Measurements from ENCODE around the gene CEP170.

The CEP170 gene

GRCh38 chr1:243280571-243281129 is 25.6 kb upstream of the CEP170 start:
- no peaks in the 10 kb centered on the region for H3F3A ChIP-seq (ENCODE audit: insufficient read depth, low read length)
- no peaks in the 10 kb centered on the region for H3K36me3 ChIP-seq (replicated peaks; ENCODE audit: insufficient read depth, low read length)
- no peak overlapping the region for H3K9ac ChIP-seq (ENCODE audit: low read length)
- H3K9me3 ChIP-seq (replicated peaks; ENCODE audit: insufficient read depth, low read length) = no peaks in the 10 kb centered on the region
- H3K9me2 ChIP-seq (replicated peaks; ENCODE audit: insufficient read depth, low read length) = no peaks in the 10 kb centered on the region
- H3K4me2 ChIP-seq (ENCODE audit: low read depth, low read length) = no peak overlapping the region
- no peaks in the 10 kb centered on the region for H3K79me2 ChIP-seq (ENCODE audit: low read length)
- no peaks in the 10 kb centered on the region for H4K20me1 ChIP-seq (ENCODE audit: insufficient read depth, low read length)
- no peak overlapping the region for H3K27ac ChIP-seq (ENCODE audit: low read length)
- H2AFZ ChIP-seq (ENCODE audit: low read length) = no peak overlapping the region
- no peak for TF ChIP-seq EZH2 (optimal IDR thresholded peaks at IDR 0.05; ENCODE audit: low read depth, low read length)
- TF ChIP-seq CTCF (IDR thresholded peaks at IDR 0.05; ENCODE audit: low read length) = no peak
- TF ChIP-seq EZH2phosphoT487 (IDR thresholded peaks at IDR 0.05; ENCODE audit: low read length) = no peak
- H3K27me3 ChIP-seq (replicated peaks; ENCODE audit: insufficient read depth, low read length) = no peaks in the 10 kb centered on the region
- no peaks in the 10 kb centered on the region for H3K4me1 ChIP-seq (ENCODE audit: low read length)
- no peak for DNase-seq
- H3K4me3 ChIP-seq (ENCODE audit: low read length) = no peak overlapping the region

DNA sequence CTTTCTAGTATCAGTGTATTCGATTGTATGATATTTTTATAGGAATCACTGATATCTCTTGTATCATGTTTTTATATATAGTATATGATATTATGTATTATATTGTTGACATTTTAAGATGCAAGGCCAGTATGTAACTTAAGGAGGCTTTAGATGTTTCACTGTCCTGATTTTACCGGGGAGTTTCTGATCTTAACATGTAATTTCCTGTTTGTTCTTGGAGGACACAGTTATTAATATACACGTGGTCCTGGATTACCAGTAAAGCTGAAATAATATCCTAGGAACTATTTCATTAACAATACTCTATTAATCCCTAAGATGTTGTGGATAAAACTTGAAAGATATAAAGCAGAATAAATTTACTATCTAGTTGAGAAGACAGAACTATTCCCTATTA is 20.2 kb upstream of the CEP170 start:
- Histone ChIP-seq H3K9ac (ENCODE audit: low read length) (no peak overlapping the region), H3K27ac (ENCODE audit: low read length) (no peak overlapping the region), H3F3A (ENCODE audit: insufficient read depth, low read length) (no peaks in the 10 kb centered on the region), H3K4me3 (ENCODE audit: low read length) (no peak overlapping the region), H3K9me3 (replicated peaks; ENCODE audit: insufficient read depth, low read length) (no peaks in the 10 kb centered on the region), H3K36me3 (replicated peaks; ENCODE audit: insufficient read depth, low read length) (peaks cover 3% of the 10 kb centered on the region; the same call in 1 of the 2 replicates), H3K4me1 (ENCODE audit: low read length) (no peaks in the 10 kb centered on the region), H3K27me3 (replicated peaks; ENCODE audit: insufficient read depth, low read length) (no peaks in the 10 kb centered on the region), H2AFZ (ENCODE audit: low read length) (no peak overlapping the region), H3K79me2 (ENCODE audit: low read length) (no peaks in the 10 kb centered on the region), H3K9me2 (replicated peaks; ENCODE audit: insufficient read depth, low read length) (no peaks in the 10 kb centered on the region), H4K20me1 (ENCODE audit: insufficient read depth, low read length) (no peaks in the 10 kb centered on the region), H3K4me2 (ENCODE audit: low read depth, low read length) (no peak overlapping the region)
- no peak for DNase-seq
- TF ChIP-seq EZH2 (optimal IDR thresholded peaks at IDR 0.05; ENCODE audit: low read depth, low read length) (no peak), EZH2phosphoT487 (IDR thresholded peaks at IDR 0.05; ENCODE audit: low read length) (no peak), CTCF (IDR thresholded peaks at IDR 0.05; ENCODE audit: low read length) (no peak)

DNA sequence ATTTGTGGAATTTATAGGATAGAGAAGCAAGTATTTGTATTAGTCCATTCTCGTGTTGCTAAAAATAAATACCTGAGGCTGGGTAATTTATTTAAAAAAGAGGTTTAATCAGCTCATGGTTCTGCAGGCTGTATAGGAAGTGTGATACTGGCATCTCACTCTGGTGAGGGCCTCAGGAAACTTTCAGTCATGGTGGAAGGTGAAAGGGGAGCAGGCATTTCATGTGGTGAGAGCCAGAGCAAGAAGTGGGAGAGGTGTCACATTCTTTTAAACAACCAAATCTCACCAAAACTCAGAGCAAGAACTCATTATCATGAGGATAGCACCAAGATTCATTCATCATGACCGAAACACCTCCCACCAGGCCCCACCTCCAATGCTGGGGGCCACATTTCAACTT is 18.9 kb upstream of the CEP170 start:
- Histone ChIP-seq H3K4me3 (ENCODE audit: low read length) (no peak overlapping the region), H3K9me3 (replicated peaks; ENCODE audit: insufficient read depth, low read length) (no peaks in the 10 kb centered on the region), H3K27ac (ENCODE audit: low read length) (no peak overlapping the region), H4K20me1 (ENCODE audit: insufficient read depth, low read length) (no peaks in the 10 kb centered on the region), H3K4me1 (ENCODE audit: low read length) (no peaks in the 10 kb centered on the region), H2AFZ (ENCODE audit: low read length) (no peak overlapping the region), H3K9ac (ENCODE audit: low read length) (no peak overlapping the region), H3K4me2 (ENCODE audit: low read depth, low read length) (no peak overlapping the region), H3K36me3 (replicated peaks; ENCODE audit: insufficient read depth, low read length) (peaks cover 3% of the 10 kb centered on the region; the same call in 1 of the 2 replicates), H3K9me2 (replicated peaks; ENCODE audit: insufficient read depth, low read length) (no peaks in the 10 kb centered on the region), H3F3A (ENCODE audit: insufficient read depth, low read length) (no peaks in the 10 kb centered on the region), H3K27me3 (replicated peaks; ENCODE audit: insufficient read depth, low read length) (no peaks in the 10 kb centered on the region), H3K79me2 (ENCODE audit: low read length) (no peaks in the 10 kb centered on the region)
- TF ChIP-seq EZH2phosphoT487 (IDR thresholded peaks at IDR 0.05; ENCODE audit: low read length) (no peak), EZH2 (optimal IDR thresholded peaks at IDR 0.05; ENCODE audit: low read depth, low read length) (no peak), CTCF (IDR thresholded peaks at IDR 0.05; ENCODE audit: low read length) (no peak)
- no peak for DNase-seq
